Ascending aorta (tissue), 2 donors: ENCODE results near the gene DIP2C. TPM values are rescaled to one million over a fixed set of nuclear protein-coding genes. Genes with fewer than 3 reads are reported as not detected.
"Not testable (repeated sequence)": the region's sequence is repeated elsewhere in the genome, so short reads cannot be mapped to it uniquely, and the experiment has no call there.

ENCODE experiments used
- DNase-seq, 2 donors: peaks; one replicate each; pipeline ENCODE4 v3.0.0-alpha.2; 2019; ENCODE audit warnings: low spot score in 2 of 2
- H3K27ac ChIP-seq, 2 donors: fragments of 200-600 bp; sonication (generic); one replicate each; pipeline ENCODE4 v1.5.1; 2016 to 2017; ENCODE audit warnings: mild to moderate bottlenecking in 1 of 2
- H3K27me3 ChIP-seq: fragments of 200-600 bp; sonication (generic); one replicate; pipeline ENCODE4 v1.5.1; 2017
- H3K36me3 ChIP-seq, 2 donors: fragments of 200-600 bp; sonication (generic); one replicate each; pipeline ENCODE4 v1.5.1; 2016
- H3K4me1 ChIP-seq, 2 donors: fragments of 200-600 bp; sonication (generic); one replicate each; pipeline ENCODE4 v1.5.1; 2016 to 2017; ENCODE audit warnings: mild to moderate bottlenecking in 1 of 2
- H3K4me3 ChIP-seq, 2 donors: fragments of 200-600 bp; sonication (generic); one replicate each; pipeline ENCODE4 v1.5.1; 2016 to 2017; ENCODE audit warnings: mild to moderate bottlenecking in 1 of 2
- H3K9me3 ChIP-seq, 2 donors: fragments of 200-600 bp; sonication (generic); one replicate each; pipeline ENCODE4 v1.5.1; 2016
- CTCF ChIP-seq, 3 experiments: fragments of 200-600 bp in 2 of 3; fragments of 450-650 bp in 1 of 3; sonication (generic) in 2 of 3; IDR thresholded peaks; one replicate each; pipeline ENCODE4 v1.5.1; 2016 to 2019; ENCODE audit warnings: antibody characterized with exemption in 3 of 3, mild to moderate bottlenecking in 1 of 3, moderate library complexity in 1 of 3
- intact Hi-C: fragments of 100-400 bp; cut with DNase I; formaldehyde crosslinking; loops from one replicate; pipeline ENCODE4 v1.15.1; 2023
- total RNA-seq: library from RNA; depleted of rRNA; stranded (reverse); fragments of >200 nt; gene quantifications from one replicate; pipeline ENCODE4 v1.1.0, GENCODE V29; 2016

Gene DIP2C
- total RNA-seq, 1 donor from 2014 or later = 14.7 TPM

- peak in 1 of 2 donors; percentile 46 for DNase-seq
- H3K4me1 ChIP-seq = no peaks in the 10 kb centered on the region
- intact Hi-C loops = no loop called here
Measured at GRCh38 chr10:482051-482501, 207.4 kb downstream of the DIP2C start.

GRCh38 chr10:481628-482027 is 207.8 kb downstream of the DIP2C start:
- peaks cover 0 to 13% of the 10 kb centered on the region in 2 donors for H3K36me3 ChIP-seq
- no peak for TF ChIP-seq CTCF (IDR thresholded peaks at IDR 0.05)
- DNase-seq = peak in 1 of 2 donors; percentile 60
- no peak overlapping the region for H3K4me3 ChIP-seq
- H3K9me3 ChIP-seq = no peaks in the 10 kb centered on the region
- H3K27me3 ChIP-seq = no peaks in the 10 kb centered on the region
- no peaks in the 10 kb centered on the region for H3K4me1 ChIP-seq
- intact Hi-C loops = no loop called here
- no peak overlapping the region for H3K27ac ChIP-seq

More at GRCh38 chr10:482051-482501, 207.4 kb downstream of the DIP2C start:
- Histone ChIP-seq H3K27me3 (no peaks in the 10 kb centered on the region), H3K4me3 (no peak overlapping the region), H3K9me3 (no peaks in the 10 kb centered on the region), H3K27ac (no peak overlapping the region), H3K36me3 (peaks cover 0 to 13% of the 10 kb centered on the region in 2 donors)
- TF ChIP-seq CTCF (IDR thresholded peaks at IDR 0.05) = no peak

DNA sequence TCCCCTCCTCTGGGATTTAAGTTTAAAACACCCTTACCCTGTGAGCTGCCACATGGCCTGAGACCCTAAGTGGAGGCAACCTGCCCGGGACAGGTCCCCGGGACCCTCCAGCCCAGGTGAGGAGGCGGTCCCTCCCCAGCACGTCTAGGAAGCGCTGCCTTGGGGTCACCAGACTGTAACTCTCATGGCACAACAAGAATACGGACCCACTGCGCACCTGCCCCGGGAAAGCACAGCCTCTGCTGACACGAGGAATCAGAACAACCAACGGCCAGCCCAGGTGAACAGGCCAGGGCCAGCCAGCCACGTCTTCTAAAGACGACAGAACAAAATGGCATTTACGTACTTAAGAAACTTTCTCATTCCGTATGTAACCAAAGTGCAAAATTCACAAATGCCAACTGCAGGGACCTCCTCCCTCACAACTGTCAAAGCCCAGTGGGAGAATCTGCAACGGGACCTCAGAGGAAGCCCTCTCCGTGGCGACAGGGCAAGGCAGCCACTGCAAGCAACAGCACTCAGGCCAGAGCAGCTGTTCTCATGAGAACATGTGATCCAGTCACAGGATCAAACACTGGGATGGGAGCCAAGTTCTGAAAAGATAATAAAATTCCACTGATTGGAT is 208.4 kb downstream of the DIP2C start:
- peak in 1 of 2 donors; percentile 53 for DNase-seq

GRCh38 chr10:480498-480927 is 209.0 kb downstream of the DIP2C start:
- no peak for TF ChIP-seq CTCF (IDR thresholded peaks at IDR 0.05)
- Histone ChIP-seq H3K27me3 (no peaks in the 10 kb centered on the region), H3K9me3 (no peaks in the 10 kb centered on the region), H3K4me1 (no peaks in the 10 kb centered on the region), H3K27ac (no peak overlapping the region), H3K36me3 (peaks cover 0 to 13% of the 10 kb centered on the region in 2 donors), H3K4me3 (no peak overlapping the region)
- DNase-seq = no peak
- intact Hi-C loops = no loop called here

More for the DNA sequence above, 208.4 kb downstream of the DIP2C start:
- intact Hi-C loops = no loop called here
- no peaks in the 10 kb centered on the region for H3K9me3 ChIP-seq
- H3K4me1 ChIP-seq = no peaks in the 10 kb centered on the region
- no peak overlapping the region for H3K27ac ChIP-seq
- no peak overlapping the region for H3K4me3 ChIP-seq
- no peaks in the 10 kb centered on the region for H3K27me3 ChIP-seq
- H3K36me3 ChIP-seq = peaks cover 0 to 13% of the 10 kb centered on the region in 2 donors
- no peak for TF ChIP-seq CTCF (IDR thresholded peaks at IDR 0.05)

- H3K36me3 ChIP-seq = peaks cover 0 to 16% of the 10 kb centered on the region in 2 donors
- H3K27me3 ChIP-seq, H3K4me3 ChIP-seq, intact Hi-C loops, H3K27ac ChIP-seq, H3K9me3 ChIP-seq, H3K4me1 ChIP-seq: not testable (repeated sequence)
- peak in 1 of 2 donors; percentile 49 for DNase-seq
Measured at GRCh38 chr10:479706-480497, 209.6 kb downstream of the DIP2C start.
